ENCODE results near the gene SNED1.
"Not testable (repeated sequence)": the region's sequence is repeated elsewhere in the genome, so short reads cannot be mapped to it uniquely, and the experiment has no call there.

Gene SNED1

GRCh38 chr2:240972636-240973521 lies 25.5 kb upstream of the SNED1 start:
- FAIRE-seq, result no peak

DNA sequence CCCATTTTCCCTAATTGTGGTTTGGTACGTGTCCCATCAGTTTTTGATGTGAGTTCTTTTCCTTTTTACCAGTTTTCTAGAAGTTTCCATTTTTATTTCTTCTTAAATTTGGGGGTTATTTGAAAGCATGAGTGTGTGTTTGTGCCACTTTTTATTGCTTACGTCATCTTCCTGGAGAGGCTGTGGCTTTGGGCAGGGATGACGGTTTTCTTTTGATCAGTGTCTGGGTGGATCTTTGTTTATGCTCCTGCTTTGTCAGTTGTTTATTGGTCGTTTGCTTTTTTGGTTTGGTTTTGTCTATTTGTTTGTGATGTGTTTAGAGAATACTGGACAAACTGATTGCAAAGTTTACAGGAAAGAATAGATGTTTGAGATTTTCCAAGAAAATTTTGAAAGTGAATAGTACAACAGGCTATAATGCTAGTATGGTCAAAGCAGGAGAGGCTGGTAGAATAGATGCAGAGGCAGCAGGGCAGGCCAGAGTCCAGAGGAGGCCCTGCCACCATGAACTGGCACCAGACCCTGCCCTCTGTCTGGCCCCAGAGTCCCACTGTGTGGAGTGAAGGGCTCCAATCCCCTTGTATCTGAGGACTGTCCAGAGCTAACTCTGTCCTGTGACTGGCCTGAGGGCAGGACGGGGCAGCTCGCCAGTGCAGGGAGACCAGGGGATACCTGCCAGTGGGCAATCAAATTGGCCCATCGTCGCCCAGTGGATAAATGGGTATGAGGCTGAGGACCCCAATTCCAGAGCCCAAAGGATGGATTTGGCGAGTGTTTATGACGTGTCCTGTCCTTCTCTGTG lies 23.4 kb upstream of the SNED1 start:
- no peak for FAIRE-seq

DNA sequence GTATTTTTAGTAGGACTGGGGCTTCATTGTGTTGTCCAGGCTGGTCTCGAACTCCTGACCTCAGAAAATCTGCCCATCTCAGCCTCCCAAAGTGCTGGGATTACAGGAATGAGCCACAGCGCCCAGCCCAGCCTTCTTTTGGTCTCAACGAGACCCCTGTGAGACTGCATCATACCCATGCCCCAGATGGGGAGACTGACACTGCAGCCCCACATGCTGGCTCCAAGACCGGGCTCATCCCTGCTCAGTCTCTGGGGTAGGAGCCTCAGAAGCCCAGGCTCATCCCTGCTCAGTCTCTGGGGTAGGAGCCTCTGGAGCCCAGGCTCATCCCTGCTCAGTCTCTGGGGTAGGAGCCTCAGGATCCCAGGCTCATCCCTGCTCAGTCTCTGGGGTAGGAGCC lies 22.5 kb upstream of the SNED1 start:
- not testable (repeated sequence) for FAIRE-seq

DNA sequence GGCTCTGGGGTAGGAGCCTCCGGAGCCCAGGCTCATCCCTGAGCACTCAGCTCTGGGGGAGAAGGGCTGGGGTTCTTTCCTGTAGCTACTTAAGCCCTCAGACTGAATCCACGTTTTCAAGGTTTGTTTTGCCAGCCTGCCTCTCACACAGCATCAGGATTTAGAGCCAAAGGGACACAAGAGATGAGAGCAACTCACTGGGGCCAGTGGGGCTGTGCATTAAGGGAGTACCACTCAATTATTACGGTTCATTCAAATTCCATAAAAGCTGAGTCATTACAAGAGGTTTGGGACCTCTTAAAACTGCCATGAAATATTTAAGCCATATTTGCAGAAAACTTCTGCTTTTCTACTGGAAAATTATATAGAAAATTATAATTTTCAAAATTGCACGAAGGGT lies 17.1 kb upstream of the SNED1 start:
- FAIRE-seq, result no peak

DNA sequence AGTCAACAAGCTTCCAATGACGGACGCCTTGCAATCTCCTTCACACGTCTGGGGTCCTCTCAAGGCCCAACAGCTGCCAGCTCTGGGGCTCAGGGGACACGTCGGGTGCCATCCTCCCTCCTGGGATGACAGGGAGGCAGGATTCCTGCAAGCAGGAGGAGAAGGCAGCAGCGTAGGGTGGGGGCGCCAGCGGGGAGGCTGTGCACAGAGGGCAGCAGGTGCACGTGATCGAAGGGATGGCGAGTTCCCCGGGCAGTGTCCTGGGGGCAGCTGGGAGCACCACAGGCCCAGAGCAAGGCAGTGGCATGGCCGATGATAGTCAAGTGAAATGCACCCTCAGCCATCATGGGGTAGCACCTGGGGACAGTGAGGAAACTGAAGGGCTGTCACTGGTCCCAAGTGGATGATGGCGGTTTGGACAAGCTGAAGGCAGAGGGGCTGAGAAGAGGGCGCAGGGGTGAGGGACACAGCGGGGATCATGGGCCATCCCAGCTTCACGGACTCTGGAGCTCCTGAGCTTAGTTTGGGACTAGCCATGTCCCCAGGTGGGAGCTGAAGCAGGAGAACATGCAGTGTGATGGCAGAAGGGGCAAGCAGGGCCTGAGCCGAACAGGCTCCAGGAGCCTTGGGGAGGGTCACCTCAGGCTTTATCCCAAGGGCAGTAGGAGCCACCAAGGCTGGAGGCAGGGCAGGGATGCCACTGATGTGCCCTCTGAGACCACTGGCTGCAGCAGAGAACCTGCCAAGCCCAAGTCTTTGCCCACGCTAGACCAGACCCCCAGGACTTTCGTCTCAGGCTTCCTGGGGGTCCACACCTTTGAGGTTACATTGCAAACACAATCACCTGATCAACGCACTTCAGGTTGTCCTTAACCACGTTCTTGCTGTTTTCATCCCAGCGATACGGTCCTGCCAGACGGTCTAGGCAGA lies 16.3 kb upstream of the SNED1 start:
- FAIRE-seq, result no peak

DNA sequence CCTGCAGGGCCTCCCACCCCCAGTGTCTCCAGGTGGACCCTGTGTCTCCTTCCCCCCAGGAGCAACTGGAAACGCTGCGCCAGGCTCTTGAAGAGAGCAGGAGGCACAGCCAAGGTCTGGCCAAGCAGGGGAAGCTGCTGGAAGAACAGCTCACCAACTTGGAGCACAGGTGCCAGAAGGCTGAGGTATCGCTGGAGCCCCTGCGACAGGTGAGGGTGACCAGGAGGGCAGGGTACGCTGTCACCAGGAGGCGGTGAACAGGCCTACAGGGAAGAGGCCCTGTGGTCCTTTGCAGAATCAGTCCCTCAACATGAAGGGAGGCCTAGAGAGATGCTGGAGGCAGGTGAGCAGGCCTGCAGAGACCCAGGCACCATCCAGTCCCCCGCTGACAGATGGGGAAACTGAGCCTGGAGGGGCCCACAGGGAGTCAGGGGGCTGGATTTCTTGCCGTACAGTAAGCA lies 15.6 kb upstream of the SNED1 start:
- FAIRE-seq, result no peak

DNA sequence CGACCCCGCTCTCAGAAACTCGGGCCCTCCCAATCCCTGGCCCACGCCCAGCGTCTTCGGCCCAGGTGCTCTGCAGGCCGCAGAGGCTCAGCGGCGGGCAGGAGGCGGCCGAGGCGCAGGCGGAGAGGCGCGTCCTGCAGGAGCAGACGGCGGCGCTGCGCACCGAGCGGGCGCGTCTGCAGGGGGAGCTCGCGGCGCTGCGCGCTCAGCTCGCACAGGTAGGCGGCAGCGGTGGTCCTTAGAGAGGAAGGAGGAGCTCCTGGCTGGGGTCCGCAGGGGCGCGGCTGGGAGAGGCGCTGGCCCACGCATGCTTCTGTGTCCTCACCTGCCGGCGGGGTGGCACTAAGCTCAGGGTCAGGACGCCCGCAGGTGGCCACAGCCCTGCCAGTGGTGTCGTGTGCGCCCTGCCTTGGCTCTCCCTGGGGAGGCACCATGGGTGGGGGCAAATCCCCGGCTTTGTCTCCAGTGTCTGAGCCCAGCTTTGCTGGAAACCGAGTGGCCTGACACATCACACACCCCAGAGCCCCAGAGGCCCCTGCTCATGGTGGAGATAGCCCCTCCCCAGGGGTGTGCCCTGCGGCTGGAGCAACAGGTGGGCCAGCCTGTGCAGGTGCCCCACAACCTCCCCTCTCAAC lies 14.9 kb upstream of the SNED1 start:
- FAIRE-seq, result no peak

GRCh38 chr2:240983996-240984498 lies 14.4 kb upstream of the SNED1 start:
- no peak for FAIRE-seq

DNA sequence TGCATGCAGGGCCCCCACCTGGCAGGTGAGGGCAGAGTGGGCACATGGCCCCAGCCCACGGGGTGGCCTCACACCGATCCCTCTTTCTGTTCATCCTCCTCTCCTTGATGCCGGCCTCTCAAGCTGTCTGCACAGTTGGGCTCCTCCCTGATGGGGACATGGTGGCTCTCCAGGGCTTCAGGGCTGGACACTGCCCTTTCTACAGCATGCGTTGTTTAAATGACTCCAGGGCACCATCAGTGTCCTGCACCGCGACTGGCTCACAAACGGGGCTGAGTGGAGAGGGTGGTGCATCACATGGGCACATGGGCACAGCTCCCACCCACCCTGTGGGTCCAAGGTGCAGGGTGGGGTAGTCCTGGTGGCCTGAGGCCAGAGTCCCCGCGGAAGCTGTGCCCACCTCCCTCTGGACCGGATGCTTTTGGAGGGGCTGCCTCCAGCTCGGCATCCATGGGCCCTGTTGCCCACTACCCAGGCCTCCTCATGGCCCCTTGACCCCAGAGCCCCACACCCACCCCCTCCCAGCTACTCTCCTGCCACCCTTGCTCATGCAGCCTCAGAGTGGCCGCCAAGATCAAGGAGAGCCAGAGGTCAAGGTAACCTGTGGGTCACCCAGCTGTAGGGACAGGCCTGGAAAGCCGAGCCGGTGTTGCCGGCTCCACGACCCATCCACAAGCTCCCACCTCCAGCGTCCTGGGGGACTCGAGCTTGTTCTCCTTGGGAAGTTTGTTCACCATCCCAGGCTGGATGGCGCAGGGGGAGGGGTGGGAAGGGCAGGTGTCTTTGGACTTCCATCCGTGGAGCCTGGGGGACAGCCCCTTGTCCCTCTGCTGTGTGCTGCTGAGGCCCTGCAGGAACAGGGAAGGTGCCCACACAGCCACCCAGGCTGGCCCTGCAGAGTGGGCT lies 12.3 kb upstream of the SNED1 start:
- no peak for FAIRE-seq

DNA sequence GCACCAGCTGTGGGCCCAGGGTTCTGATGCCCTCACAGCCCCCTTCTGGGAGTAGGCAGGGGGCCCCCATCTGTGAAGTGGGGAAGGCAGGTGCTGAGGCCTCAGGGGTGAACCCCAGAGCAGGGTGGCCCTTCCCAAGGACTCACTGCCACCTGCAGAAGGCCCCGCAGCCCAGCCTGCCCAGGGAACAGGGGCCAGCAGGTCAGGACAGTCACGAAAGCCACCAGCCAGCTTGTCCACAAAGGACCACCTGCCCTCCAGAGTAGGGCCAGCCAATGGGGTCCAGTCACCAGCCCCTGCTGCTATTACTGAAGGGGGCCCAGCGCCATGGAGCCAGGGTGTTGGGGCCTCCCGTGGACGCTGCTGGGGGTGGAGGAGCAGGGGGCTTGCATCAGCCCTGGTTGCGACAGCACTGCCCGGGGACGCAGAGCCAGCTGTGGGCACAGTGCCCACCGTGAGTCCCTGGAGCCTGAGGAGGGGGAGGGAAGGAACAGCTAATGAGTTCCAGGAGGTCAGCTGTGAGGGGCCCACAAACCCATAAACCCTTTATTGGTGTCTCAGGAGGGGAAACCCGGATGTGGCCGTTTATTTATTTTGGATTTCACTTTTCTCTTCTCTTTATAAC lies 11.5 kb upstream of the SNED1 start:
- no peak for FAIRE-seq

DNA sequence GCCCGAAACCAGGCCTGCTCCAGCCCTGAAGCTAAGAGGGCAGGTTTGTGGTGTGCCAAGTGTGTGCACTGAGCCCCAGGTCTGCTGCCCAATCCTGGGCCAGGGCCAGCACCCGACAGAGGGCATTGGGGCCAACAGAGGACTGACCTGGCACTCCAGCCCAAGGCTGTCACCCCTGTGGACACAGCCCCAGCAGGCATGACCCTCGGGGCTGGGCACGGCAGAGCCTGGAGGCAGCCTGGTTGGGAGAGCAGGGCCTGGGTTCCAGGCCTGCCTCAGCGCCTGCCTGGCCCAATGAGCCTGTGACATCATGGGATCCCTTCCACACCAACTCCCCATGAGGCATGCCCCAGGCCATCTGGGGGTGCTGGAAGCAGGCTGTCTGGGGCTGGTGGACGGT lies 10.8 kb upstream of the SNED1 start:
- no peak for FAIRE-seq

DNA sequence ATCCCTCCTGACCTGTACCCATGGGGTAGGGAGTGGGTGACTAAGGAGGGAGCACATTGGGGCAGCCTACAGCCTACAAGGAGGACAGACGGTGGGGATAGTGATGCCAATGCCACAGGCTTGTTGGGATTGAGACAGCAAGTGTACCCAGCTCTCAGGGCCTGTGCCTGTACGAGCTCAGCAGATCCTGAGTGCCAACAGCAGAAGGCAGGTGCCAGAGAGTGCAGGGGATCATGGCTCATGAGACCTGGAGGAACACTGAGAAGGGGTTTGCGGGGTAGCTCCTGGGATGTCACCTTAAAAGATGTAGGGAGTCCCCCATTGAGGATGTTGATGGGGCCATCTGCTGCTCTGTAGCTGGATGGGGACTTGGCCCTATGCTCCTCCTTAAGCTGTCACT lies 10.3 kb upstream of the SNED1 start:
- FAIRE-seq, result no peak

GRCh38 chr2:240988571-240989271 lies 9.7 kb upstream of the SNED1 start:
- FAIRE-seq, result no peak

DNA sequence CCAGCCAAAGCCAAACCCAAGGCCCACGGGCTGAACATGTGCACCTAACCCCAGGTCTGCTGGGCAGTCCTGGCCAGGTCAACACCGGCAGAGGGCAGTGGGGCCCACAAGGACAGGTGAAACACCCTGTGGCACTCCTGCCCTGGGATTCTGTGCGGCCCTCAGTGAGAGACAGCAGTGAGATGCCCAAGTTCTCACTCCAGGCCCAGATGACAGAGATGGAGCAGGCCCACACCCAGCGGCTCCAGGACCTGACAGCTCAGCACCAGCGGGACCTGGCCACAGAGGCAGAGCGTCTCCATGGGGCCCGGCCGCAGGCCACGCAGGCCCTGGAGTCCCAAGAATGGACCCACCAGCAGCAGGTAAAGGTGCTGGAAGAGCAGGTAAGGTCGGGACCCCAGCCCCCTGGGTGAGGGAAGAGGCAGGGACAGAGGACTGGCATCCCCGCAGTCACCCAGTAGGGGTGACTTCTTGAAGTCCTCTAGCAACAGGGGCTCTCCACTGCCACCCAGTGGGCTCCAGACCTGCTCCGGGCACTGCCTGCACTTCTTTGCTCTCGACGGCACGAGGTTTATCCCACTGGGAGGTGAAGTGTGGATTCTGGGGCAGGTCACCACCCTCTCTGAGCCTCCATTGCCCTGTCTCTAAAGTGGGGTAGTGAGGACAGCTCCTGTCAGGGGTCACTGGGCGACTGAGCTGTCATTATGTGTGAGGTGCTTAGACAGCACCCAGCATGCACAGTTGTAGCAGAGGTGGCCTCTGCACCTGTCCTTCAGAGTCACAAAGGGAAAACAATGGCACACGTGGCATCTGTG lies 8.8 kb upstream of the SNED1 start:
- no peak for FAIRE-seq

GRCh38 chr2:240990266-240990529 lies 8.2 kb upstream of the SNED1 start:
- FAIRE-seq, result no peak

DNA sequence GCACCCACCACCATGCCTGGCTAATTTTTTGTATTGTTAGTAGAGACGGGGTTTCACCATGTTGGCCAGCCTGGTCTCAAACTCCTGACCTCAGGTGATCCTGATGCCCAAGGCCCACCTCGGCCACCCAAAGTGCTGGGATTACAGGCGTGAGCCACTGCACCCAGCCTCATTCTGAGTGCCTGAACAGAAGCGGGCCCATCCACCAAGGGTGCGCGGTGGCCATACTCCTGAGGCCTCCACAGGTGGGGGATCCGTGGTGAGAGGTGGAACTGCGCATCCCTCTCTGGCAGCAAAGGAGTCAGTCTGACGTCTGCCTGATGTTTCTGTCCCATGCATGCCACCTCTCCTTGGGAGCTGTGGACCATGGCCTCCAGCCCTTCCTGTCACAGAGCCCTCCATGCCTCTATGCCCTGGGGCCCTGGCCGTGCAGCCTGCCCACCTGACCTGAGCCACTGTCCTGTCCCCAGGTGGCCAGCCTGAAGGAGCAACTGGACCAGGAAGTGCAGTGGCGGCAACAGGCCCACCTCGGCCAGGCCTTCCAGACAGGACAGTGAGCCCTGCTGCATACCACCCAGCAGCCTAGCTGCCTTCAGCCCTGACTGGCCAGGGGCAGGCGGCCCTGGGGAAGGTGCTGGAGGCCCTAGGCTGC lies 7.6 kb upstream of the SNED1 start:
- FAIRE-seq, result no peak

DNA sequence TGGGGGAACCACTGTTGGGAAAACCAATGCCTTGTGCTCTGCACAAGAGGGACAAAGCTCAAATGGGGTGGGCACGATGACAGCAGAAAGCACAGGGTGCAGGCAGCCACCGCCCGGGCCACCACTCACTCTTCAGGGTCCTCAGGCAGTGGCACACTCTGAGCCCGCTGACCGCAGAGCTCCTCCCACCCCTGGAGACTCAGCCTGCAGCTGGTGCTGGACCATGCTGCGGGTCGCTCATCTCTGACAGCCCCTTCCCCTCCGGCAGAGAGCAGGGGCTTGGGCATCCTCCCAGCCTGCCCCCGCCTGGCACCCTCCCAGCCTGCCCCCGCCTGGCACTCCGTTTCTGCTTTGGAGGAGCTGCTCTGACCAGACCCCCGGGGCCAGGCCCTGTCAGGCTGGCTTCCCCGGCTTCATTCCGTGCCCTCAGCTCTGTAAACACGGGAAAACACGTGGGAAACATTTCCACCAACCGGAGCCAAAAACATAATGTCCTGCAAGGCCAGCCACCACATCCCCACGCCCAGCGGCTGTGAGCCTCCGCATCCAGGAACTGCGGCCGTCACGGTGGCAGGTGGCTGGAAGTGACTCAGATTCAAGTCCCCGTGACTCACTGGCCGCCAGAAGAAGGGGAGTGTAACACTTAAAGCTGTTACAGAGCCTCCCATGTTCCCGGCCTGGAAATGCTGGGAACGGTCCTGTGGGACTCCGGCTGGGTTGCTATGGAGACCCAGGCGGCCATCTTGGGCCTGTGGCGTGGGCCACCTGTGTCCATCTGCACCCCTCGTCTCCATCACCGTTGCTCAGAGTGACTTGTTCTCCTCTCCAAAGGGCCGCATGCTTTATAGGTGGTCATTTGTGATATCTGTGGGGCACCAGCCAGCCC lies 6.8 kb upstream of the SNED1 start:
- no peak for FAIRE-seq

Measured in G401.6 (cell line).